HG03280 (cell line): ENCODE data around the gene ELL.

Source experiments
- ATAC-seq: cut with Tn5 transposase; IDR thresholded peaks from one replicate; pipeline ENCODE4 v1.9.1; 2021; ENCODE audit warnings: mild to moderate bottlenecking, moderate library complexity; ENCODE audit not compliant: unreplicated experiment

ELL gene

DNA sequence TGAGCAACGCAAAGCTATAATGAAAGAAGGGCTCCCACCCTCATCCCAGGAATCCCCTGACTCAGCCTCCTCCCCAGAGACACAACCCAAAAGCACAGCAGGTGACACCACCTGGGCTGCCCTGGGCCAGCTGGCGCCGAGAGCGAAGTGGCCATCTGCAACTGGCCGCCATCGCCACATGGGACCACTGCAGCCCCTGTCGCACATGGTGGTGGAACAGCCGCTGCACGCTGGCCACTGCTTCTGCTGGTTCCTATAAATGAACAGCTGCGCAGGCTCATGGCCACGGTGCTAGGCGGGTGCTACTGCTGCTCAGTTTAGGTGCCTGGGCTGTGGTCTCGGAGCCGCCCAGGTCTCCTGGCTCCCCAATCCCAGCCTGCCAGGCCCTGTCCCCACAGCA is 72.3 kb downstream of the ELL start:
- no peak for ATAC-seq

DNA sequence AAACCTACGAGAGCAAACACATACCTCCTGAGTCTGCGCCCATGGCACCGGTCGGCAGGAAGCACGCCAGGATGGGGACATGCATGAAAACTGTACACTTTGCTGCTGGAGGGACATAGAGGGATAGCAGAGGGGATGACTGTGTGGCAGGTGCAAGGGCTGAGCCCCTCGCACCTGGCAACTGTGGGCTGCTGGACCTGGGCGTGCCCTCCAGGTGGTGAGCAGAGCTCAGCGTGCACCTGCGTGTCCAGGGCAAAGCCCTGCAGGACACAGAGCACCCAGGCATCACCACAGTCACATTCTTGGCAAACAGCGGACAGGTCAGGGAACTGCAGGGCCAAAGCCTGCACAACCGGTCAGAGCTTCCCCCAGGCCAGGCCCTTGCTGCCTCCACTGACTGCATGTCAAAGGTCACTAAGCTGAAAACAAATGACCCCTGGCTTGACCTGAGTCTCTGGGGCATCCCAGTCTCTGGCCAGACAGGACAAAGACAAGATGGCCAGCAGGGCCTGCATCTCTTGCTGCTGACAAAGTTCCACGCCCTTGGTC is 75.0 kb downstream of the ELL start:
- ATAC-seq, result no peak

DNA sequence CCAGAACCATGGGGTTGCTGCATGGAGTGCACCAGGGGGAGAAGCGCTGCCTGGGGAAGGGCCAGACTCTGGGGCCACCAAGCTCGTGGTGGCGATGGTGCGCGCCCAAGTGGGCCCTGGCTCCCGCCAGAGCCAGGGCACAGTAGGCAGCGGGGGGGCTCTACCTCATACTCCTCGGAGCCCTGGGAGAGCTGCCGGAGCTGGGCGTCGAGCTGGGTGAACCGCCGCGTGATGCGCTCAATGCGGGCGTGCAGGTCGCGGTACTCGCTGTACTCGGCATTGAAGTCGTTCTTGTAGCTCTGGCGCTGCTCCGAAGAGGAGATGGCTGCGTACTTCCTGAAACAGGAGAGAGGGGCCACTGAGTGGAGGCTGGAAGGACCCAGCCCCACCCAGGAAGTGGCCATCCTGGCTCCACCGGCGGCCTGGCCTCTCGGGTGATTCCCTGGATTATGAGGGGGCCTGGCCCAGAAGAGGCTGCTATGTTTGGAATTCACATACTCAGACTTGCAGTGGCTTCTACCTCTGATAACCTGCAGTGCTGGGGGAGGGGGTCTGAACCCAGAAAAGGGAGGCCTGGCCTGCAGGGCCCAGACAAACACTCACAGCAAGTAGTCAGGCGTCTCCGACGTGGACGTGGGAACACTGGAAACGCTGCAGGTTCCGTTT is 75.6 kb downstream of the ELL start:
- no peak for ATAC-seq

DNA sequence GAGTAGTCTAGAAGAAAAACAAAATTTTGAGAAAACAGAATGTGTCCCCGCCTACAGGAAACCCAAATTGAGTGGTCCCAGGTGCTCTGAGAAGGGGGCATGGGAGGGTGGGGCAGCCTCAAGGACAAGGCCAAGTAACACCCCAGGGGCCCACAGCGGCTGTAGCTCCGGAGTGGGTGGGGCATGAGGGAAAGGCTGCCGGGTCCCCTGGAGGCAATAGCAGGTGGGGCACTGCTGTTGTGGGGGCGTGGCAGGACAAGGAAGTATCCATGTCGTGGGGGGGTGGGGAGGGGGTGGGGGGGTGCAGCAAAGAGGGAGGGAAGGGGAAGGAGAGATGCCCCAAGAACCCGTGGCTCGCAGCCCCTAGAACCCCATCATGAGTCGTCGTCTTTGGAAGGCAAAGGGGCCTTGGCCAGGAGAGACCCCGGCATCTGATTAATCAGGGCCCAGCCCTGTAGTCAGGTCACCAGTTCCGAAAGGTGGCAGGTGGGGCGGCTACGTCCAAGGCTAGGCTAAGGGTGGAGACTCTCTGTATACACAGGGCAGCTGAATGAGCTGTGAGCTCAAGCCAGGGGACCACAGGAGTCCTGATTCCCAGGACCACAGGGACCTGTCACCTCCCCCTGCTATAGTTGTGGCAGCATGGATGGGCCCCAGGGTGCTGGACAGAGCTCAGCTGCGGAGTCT is 76.5 kb downstream of the ELL start:
- ATAC-seq, result no peak

DNA sequence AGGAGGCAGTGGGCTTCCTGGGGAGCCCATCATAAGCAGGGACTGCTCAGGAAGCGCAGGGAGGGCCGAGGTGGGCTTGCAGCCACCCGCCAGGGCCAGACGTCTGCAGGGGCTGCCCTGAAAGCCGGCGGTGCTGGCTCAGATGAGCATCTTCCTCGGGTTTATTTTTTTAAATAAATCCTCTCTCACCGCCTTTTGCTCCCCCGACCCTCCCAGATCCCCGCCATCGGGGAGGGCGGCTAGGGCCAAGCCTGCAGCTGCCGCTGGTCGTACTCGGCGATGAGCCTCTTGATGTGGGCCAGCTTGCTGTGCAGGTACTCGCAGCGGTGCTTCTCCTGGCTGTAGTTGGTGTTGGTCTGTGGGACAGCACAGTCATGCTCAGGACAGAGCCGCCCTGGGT is 77.4 kb downstream of the ELL start:
- no peak for ATAC-seq

DNA sequence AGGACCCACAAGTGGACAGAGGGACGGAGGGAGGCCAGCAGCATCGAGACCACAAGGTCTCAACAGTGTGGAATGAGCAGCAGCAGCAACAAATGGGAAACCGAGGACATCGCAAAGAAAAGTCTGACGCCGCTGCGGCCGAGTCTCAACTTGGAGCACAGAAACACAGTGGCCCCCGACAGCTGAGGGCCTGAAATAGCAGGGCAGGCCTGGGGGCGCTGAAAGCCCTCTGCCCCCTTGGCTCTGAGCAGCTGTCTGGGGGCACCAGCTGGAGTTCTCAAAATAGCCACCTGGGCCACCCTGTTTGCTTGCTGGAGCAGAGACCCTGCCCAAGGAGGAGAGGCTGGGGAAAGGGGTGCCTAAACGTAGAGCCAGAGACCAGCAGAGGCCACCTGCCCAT is 78.0 kb downstream of the ELL start:
- ATAC-seq, result no peak

DNA sequence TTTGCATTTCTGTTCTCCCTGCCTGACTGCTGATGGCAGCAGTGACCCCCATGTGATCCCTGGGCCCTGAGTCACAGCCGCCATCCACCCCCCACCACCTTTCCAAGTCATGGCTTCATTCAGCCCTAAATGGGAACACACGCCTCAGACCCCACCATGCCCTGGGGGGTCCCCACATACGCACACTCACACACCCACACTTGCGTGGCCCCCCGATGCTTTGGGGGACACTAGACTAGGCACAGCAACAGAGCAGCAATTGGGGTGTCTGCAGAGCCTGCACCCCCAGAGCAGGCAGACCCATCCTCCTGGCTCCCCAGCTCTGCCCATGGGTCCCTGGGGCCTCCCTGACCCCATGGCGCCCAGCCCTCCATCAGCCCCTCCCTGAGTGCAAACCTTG is 78.5 kb downstream of the ELL start:
- ATAC-seq, result no peak

DNA sequence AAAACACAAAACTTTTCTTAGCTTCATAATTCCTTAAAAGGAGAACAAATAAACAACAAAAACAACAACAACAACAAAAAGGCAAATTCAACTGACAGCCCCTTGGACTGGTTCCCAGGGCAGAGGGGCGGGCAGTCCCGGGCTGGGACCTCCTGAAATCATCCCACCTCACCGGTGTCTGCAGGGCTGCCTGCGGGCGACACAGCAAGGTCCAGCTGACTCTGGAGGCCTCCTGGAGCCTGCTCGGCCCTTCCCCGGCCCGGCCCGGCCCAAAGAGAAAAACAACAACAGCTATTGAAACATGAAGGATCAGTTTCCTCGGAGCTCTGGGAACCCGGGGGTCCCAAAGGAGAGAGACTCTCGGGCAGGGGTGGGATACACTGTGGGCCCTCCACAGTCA is 78.9 kb downstream of the ELL start:
- ATAC-seq, result no peak

DNA sequence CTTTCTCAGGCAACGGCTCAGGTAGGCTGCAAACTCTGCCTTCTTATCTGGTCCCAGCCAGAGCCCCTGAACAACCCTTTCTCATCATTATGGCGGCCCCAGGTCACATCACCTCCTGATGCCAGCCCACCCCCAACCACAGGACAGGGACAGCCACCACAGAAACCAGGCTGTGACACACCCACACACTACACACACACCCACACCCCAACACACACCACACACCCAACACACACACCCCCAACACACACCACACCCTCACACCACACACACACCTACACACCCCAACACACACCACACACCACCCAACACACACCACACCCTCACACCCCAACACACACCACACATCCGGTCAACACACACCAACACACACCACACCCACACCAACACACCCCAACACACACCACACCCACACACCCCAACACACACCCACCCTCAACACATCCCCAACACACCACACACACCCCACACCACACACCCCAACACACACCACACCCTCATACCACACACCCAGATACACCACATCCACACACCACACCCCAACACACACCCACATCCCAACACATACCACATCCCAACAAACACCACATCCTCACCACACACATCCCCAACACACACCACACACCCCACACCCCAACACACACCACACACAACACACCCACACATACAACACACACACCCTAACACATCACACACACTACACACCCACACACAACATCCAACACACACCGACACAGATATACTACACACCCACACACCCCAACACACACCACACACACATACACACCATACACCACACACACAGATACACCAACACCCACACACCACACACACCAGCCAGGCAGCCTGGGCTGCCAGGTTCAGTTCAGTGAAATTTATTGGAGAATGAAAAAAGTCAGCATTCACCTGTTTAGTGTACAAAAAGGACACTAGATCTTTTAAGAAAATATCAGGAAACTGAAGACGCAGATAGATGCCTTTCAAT is 79.8 kb downstream of the ELL start:
- no peak for ATAC-seq

DNA sequence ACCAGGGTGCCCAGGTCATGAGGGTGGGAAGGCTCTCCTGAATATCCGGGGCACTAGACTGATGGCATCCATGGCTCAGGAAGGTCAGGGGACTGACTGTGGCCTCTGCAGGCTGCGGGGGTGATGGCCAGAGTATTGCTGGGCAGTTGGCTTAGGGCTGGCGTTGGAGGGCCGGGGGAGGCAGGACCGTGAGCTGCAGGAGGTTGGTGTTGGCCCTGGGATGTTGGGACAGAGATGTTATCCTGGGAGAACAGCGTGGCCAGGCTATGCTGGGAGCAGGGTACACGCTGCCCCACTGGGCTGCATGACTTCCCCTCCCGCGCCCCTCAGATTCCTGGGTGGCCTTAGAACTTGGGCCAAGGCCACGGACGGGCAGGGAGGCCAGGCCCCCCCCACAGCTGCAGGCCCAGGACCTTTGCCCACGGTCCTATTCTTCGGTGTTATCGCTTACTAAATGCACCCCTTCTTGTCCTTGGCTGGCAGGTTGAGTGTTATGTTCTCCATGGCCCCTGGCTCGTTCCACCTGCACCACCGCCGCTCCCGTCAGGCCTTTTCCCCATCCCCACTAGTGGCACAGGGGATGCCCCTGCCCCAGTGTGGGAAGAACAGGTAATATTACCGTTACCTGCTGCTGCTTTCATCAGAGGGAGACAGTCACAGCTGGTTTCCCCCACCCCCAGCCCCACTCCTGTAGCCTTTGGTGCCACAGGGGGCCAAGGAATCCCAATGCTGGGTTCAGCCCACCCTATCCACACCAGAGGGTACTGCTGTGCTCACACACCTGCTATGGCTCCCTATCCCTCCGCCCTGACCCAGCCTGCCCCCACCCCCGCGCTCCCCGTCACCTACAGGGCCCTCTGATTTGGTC is 80.7 kb downstream of the ELL start:
- no peak for ATAC-seq

DNA sequence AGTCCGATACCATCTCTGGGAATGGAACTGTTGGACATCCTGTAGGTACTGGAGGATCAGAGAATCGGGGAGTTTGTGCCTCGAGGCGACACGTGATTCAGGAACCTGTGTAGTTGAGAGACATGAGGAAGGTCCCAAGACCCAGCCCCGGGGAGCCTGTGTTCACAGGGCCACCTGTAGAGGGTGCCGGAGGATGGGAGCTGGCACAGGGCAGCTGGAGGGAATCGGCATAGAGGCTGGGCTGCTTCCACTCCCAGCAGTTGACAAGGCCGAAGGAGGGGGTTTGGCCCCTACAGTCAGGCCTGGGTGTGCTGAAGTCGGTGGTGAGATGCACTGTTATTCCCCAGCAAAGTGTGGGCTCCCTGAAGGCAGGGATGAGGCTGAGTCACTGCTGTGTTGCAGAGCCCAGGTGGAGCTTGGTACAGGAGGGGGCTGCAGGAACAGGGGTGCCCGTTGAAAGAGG is 81.4 kb downstream of the ELL start:
- ATAC-seq, result no peak

DNA sequence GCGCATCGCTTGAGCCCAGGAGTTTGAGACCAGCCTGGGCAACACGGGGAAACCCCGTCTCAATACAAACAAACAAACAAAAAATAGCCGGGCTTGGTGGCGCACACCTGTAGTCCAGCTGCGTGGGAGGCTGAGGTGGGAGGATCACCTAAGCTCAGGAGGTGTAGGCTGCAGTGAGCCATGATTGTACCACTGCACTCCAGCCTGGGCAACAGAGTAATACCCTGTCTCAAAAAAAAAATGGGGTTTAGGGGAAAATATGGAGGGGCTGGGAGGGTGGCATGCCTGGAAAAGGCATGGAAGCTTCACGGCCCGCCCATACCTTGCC is 82.0 kb downstream of the ELL start:
- ATAC-seq, result no peak

DNA sequence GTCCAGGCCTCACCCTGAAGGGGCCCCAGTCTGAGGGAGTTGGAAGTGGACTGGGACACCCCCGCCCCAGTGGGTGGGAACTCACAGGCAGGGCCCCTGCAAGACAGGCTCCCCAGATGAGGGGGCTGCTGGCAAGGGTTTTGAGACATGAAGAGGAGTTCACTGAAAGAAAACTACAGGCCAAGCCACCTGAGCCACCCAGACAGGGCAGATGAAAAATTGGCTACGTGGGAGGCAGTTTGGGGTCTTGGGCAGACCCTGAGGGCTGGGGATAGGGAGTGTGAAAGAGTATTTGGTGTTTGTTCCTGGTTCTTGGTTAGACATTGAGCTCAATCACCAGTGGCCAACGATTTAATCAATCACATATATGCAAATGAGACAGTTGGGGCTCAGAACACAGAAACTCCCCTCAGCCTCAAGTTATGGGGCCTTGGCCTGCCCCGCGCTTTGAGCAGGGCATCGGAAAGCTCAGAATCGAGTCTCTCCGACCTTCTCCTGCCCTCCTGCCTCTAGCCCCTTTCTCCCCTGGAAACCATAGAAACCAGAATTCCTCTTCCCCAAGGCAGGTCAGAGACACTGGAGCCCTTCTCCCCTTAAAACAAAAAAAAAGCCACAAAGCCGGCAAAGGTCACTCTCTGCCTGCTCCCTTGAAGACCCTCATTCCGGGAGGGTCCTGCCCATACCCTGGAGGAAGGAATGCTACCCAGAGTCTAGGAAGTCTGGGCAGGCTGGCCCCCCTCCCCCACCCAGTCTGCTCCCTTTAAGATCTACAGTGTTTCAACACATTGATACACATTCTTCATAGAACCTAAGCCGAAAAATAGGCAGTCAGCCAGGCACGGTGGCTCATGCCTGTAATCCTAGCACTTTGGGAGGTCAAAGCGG is 82.6 kb downstream of the ELL start:
- ATAC-seq, result no peak

DNA sequence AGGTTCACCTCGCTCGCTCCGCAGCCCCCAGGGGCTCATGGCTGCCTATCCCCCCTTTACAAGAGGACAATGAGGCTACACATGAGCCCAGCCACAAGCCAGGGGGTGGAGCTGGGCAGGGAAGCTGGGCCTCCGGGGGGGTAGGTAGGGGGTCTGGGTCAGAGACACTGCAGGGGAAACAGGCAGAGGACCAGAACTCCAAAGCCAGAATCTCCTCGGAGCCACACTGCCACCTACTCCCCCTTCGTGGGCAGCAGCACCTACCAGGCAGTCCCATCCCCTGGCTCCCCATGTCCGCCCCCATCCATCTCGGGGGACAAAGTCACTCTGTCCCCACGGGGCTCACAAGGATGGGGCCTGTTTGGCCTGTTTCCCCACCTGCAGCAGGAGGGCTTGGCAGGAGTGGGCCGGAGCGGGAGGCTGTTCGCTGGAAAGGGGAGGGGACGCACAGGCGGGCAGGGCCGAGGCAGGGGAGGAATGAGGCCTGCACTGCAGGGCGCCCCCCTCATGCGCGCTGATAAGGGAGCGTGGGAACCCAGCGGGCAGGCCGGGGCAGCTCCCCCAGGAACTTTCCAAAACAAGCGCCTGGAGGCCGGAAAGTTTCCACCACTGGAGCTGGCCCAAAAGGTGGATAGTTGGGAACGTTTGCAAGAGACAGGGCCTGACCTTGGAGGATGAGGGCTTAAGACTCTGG is 83.4 kb downstream of the ELL start:
- no peak for ATAC-seq

DNA sequence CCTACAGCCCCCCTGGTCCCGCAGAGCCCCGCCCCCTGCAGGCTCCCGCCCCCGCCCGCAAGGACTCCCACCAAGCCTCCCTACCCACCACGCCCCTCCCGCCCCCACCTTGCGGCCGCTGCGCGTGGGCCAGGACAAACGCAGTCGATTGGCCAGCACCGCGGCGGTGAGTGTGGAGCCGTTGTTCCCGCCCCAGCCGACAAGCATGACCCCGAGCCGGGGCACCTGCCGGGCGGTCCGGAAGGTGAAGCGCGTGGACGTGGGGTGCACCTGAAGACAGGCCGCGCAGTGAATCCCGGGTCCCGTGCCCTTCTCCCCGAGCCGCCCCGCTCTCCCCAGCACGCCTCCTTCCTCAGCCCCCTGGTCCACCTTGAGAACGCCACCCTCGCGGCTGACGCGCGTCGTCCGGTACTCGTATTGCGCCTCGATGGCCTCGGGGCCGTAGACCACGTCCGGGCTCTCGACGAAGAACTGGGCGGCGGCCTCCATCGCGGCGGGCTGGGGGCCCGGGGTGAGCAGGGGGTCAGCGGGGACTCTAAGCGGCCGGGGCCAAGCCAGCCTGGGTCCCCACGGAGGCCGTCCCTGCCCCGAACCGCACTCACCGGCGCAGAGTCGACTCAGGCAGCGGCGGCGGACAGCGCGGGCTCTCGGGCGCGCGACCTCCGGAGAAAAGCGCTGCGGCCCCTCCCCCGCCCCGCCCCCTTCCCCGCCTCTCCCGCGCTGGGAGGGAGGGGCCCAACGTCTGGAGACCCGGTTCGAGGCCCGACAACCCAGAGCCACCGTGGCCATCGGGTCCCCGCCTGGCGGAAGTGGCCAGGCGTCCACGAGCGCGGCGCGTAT is 84.2 kb downstream of the ELL start, which contains the start of gene ISYNA1:
TSS of gene ISYNA1 (minus strand) at position 643 of the 840 bp plus-strand sequence. CDS start at position 489, 154 bp downstream.
- ATAC-seq, result no peak

DNA sequence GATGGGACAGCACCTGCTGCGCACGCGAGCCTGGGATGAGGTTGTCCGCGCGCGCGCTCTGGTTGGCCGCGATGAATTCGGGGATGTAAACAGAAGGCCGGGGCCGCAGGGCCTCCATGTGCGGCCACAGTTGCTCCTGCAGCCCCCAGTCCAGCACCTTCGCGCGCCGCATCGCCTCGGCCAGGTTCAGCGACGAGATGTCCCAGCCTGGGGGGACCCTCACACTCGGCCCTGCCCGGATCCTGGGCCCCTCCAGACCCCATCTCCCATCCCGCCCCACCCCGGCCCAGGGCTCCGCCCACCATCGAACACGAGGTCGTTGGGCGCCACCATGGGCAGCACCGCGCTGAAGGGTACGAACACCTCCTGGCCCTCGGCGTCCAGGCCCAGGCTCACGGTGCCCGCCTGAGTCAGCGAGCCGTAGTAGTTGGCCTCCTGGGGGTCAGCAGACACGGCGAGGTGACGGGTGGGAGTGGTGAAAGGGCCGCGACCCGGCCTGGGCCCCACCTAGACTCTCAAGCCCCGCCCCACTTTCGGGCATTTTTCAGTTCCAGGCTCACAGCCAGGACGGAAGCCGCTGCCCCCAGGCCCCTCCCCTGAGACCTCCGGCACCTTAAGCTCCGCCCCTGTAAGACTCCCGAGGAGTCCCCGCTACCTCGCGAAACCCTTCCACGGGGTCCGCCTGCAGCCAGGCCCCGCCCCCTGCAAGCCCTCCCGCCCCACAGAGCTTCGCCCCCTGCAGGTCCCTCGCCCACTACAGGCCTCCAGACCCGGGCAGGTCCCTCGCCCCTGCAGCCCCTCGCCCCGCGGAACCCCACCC is 85.0 kb downstream of the ELL start:
- no peak for ATAC-seq
